Activated CD4-positive, alpha-beta T cell treated with anti-CD3 and anti-CD28 coated beads for 4 hours (primary cell): Measurements from ENCODE around the gene RAE1.

Experiments used
- DNase-seq, 2 donors: peaks; one replicate each; pipeline ENCODE4 v3.0.0-alpha.2; 2020

RAE1 gene

DNA sequence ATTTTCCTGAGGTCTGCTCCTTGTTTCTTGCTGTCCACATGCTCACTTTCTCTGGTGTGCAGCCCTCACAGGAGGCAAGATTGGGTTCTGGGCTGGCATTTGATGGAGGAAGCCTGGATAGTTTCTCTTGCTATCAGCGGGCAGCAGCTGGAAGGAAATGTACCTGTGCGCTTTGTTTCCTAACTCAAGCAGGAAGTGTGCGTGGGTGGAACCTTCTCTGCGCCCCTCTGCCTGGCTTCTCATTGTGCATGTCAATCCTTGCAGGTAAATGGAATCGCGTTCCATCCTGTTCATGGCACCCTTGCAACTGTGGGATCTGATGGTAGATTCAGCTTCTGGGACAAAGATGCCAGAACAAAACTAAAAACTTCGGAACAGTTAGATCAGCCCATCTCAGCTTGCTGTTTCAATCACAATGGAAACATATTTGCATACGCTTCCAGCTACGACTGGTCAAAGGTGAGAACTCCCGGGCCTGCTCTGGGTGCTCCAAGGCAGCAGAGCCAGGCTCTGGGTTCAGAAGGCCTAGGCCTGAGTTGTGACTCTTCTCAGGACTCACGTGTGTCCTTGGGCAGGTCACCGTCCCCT lies 23.4 kb downstream of the RAE1 start:
- no peak for DNase-seq

DNA sequence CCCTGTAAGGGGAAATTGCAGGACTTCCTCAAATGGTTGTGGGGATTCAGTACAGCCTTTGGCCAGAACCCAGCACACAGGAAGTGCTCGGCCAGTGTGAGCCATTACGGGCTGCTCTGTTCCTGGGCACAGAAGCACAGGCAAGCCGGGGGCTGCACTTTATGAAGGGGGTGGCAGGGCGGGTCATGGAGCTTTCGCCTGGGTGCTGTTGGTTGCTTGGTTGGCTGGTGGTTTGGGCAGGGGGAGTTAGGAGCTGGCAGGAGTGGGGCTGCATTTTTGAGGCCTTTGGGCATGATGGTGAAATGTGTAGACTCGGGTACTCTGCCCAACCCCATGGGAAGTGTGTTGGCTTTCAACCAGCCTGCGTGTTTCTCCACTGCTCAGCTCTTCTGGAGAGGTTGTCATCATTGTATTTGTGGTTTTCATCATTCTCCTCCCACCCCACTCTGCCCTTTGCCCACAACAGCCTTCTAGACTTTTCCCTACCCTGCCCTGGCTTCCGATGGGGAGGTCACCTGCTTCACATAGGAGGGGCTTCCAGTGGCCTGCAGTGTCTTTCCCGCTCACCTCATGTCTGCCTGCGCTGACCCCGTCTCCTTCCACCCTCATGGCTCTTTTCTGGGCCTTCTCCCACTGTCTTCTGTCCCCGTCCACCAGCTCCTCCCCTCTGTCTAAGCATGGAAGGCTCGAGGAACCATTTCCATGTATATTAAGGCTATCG lies 24.0 kb downstream of the RAE1 start:
- DNase-seq: no peak

DNA sequence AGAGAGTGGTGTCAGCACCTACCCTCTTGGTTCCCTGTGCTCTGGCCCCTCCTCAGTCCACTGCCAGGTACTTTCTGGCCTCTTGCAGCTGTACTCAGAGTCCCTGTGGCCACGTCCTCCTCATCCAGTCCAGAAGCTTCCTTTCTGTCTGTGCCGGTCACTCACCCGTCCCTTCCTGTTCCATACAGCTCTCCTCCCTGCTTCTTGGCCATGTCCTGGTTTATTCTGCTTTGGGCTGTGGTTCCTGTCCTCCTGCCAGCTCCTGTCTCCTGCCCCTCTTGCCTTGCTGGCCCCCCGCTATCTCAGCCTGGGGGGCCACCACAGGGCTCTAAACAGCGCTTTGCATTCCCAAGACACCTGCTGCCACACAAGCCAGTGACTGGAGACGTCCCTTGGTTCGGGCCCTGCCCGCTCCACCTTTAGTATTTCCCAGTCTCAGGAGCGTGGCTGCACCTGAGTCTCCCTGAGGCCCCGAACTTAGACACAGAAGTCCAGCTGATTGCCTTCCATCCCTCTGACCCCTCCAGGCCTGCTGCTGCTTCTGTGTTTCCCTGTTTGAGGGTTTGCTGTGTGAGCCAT lies 24.7 kb downstream of the RAE1 start:
- DNase-seq: no peak

DNA sequence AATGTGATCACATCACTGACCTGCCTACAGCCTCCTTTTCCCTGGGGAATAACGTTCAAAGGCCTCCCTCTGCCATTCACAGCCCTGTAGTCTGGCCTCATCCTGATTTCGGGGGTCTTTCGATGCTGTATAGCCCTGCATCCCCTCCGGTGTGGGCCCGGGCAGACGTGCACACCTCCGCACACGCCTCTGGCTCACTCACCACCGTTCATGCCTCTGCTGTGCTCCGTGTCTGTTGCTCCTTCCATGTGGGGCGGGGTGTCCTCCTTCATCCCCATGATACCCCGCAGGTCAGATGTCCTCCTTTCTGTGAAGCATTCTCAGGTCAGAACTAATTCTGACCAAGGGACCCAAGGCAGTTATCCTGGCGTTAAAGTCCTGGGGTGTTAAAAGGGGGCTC lies 26.3 kb downstream of the RAE1 start:
- DNase-seq: no peak

DNA sequence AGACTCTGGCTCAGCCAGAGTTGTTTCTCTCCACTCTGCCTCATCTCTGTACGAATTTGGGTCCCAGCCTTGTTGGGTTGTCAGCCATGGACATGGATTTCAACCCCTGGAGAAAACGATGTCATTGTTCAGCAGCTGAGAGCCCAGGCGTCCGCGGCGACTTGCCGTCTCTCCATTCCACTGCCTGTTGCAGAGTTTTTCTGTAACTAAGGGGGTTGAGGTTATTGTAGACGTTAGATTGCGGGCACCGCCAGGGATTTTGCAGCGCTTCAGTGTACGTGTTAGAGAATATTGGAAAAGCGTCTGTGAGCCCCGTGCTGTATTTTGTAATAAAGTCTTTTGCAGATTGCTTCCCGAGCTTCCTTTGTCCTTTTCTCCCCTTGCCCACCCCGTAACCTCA lies 27.1 kb downstream of the RAE1 start:
- DNase-seq: no peak

DNA sequence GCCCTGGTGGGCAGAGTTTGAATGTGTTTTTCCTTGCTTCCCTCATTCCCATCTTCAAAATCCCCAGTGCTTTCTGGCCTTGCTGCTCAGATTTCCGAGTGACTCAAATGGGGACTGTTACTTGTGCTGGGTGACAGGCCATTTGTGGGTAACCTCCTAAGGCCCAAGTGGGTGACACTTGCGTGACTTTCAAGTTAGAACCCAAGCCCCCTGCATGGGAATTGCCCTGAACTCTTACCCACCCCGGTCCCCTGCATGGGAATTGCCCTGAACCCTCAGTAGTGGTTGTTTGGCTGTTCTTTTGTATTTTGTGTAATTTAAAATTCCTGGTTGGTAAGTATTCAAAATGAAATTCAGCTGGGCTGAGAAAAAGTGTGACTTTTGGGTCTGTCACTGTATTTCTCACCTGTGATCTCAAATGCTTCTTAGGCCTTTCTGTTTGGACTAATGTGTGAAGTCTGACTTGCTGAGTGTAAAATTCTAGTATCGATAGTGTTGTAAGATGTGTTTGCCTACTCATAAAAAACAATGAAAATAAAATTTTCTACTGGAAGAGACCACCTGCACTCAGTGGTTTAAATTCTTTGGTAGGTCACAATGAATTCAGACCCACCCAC lies 27.7 kb downstream of the RAE1 start:
- DNase-seq: no peak

DNA sequence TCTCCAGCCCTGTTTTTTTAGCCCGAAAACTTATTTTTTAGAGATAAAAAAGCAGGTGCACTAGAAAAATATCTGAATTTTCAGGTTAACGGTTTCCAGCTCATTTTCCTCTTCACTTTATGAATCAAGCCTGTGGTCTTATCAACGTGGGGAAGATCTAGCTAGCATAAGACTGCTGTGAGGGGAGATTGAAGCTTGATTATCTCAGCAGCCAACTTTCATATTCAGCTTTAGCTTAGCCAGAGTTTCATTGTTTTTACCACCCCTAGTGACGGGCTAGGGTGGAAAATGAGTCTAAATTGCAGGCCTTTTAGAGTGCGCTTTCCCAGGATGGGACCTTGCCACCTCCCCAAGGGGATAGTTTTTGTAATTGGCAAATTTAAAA lies 28.2 kb downstream of the RAE1 start:
- DNase-seq: no peak

DNA sequence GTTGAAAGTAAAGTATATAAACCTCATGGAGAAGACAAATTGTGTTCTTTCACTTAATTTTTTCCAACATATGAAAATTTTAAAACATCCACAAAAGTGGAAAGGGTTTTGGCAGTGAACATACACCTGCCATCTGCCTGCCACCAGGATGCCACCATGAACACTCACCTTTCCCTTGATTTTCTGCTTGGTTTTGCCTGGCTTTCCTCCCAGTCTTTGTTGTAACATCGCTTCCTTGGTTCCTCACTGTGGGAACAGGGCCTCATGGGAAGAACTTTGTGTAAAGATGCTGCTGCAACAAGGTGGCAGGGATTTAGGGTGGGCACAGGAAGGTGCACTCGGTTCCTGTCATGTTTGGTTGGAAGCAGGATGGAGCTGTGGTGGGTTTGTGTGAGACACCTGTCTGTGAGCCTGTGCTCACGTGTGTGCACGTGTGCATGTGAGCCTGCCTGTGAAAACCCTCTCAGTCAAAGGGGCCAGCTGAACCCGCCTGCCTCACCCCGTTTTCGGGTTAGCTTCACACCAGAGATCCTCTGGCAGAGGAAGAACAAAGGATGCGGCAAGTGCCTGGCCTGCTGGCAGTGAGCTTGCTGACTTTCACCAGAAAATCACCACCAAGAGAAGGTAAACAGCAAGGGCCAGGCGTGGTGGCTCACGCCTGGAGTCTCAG lies 29.2 kb downstream of the RAE1 start:
- no peak for DNase-seq

DNA sequence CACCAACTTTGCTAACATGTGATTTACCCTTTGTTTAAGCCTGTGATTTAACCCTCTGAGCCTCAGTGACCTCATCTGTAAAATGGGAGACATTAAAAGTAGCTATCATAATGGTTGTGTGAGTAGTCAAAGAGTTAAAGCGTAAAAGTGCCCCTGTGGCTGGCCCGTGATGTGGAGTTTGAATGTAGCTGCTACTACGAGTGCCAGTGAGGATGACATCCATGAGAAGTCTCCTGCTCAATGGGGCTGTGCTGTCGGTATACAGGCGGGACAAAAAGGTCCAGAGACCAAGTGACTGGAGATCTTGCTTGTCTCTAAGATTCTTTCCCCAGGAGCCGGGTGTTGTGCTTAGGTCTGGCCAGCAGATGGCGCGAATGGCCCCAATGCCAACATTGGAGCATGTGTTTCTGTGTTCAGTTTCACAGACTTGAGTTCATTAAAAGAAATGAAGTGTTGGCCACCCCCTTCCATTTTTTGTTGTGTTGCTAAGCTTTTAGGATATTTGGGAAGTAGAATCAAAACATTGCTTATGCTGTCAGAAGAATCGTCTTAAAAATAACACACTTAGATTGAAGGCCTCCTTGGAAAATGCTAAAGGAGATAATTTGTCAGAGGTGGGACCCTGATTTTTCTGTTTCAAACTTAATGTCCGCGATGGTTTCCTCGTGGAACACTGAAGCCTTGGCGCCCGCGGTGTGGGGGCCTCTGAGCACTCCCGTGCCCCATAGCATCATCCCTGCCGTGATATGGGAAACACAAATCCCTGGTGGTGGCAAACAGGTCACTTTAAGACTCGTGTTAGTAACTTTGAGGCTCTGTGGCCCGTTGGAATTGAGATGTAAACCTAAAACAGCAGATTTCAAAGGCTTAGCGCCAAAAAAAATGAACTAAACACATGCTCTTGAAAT lies 30.8 kb downstream of the RAE1 start:
- peak; percentile 73 to 89 for DNase-seq

DNA sequence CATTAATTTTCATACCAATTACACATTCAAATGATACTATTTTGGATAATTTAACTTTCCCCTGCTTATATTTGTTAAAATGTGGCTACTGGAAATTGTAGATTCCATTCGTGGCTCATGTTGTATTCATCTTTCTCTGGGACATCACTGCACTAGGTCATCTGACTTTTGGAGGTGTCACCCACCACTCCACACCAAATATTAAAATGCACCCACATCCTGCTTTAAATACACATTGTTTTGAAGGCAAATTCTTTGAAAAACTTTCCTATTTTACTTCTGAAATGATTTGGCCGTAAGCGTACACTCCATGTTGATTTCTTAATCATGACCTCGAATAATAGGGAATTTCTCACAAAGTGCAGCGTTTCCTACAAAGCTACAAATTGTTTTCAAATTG lies 31.5 kb downstream of the RAE1 start:
- DNase-seq: no peak

DNA sequence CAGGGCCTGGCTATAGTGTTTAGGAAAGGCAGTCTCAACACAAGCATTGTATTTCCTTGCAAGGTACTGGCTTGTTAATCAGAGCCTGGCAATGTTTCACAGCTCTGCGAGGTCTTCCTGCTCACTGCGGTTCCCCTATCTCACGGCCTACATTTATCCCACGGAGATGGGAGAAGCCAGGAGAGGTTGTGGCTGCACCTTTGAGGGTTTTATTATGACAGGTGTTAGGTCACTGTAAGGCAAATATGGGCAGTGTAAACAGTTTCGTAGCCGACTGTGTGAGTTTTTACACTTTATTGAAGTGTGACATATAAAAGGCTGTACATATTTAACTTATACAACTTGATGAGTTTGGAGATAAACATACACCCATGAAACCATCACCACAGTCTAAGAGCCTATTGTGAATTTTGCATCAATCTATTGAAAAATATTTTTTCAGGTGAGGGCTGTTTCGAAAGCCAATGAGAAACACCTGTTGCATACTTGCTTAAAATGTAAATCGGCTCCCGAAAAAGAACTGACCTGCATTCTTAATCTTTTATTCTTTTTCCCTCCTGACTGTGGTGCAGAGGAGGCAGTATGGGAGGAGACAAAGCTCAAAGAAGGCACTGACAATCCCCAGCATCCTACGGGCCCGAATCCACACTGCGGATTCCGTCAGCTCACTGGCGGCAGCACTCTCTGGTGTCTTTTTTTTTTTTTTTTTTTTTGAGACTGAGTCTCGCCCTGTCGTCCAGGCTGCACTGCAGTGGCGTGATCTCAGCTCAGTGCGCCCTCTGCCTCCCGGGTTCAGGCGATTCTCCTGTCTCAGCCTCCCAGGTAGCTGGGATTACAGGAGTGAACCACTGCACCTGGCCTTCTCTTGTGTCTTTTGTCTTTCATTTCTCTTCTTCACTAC lies 32.6 kb downstream of the RAE1 start:
- DNase-seq: no peak

DNA sequence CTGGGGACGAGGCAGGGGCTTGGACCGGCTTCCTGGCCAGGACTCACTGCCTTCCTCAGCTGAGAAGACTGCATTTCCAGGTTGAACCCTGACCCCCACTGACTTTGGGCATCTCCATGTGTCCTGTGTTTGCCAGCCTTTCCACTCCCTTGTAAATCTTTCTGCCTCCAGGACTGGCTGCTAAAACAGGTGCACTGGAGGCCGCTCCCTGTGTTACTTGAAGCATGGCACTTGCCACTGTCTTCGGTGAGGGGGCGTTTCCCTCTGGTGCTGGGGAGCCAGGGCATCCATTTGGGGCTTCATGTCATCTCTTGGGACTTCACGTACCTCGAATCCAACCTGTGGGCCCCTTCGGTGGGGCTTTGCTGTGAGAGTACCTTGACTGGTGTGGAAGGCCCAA lies 33.4 kb downstream of the RAE1 start:
- DNase-seq: no peak

DNA sequence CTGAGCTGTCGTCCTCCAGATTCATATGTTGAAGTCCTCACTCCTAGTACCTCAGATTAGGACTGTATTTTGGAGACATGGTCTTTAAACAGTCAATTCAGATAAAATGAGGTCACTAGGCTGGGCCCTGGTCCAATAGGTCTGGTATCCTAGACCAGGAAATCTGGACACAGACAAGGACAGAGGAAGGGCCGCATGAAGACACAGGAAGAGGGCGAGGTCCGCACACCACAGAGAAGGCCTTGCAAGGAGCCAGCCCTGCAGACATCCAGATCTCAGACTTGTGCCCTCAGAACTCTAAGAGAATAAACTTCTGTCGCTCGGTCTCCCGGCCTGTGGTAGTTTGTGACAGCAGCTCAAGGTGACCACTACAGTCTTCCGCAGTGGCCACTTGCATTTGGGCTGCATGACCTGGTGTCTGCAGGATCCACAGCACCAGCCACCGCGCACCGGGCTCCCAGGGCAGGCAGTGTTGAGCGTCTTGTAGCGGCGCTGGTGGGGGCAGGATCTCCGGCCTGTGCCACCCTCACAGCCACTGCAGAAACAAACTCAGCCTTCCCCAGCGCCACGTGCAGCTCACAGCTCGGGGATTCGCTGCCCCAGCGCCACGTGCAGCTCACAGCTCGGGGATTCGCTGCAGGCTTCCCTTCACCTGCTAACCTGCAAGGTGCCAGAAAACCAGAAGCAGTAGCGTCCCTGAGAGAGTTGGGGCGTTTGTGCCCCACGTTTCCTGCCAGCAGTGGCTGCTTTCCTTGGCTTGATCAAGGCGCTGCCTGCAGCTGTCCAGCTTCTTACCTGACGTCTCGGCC lies 34.1 kb downstream of the RAE1 start:
- DNase-seq: no peak

DNA sequence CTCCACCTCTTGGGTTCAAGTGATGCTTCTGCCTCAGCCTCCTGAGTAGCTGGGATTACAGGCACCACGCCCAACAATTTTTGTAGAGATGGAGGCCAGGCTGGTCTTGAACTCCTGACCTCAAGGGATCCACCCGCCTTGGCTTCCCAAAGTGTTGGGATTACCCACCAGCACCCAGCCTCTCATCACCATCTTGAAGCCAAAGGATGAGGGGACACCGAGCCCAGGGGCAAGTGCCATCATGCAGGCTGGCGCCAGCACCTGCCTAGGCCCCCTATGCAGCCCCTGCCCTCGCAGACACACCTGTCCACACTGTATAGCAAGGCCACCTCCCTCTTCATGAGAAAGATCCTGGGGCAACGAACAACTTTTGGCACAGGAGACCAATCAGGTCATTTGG lies 34.9 kb downstream of the RAE1 start:
- DNase-seq: no peak

DNA sequence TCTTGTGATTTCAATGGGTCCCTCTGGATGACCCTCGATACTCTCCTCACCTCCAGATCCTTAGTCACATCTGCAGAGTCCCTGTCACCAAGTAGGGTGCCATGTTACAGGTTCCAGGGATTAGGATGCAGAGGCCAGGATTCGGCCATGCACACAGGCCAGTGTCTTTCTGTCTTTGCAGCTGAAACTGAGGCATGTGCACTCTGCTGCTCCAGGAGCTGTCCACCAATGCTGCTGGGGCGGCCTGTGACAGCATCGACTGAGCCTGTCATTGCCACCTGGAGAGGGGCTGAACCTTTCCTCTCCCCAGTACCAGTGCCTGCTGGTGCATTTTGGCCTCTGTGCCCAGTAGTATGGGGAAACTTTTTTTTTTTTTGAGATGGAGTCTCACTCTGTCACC lies 35.7 kb downstream of the RAE1 start:
- no peak for DNase-seq

DNA sequence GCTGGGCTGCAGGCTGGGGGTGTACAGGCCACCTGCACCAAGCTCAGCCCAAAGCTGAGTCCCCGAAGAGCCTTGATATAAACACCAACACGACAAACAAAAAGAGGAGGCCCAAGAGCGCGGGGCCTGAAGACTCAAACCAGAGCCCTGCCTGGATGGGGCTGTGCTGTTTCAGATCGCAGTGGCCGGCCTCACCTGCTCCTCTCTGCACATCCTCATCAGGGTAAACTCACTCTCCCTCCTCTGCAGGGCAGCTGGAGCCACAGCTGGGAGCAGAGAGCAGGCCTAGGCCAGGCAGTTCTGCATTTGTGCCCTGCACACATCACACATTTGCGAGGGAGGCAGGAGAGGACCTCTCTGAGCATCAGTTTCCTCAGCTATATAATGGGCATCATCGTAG lies 36.4 kb downstream of the RAE1 start:
- no peak for DNase-seq

DNA sequence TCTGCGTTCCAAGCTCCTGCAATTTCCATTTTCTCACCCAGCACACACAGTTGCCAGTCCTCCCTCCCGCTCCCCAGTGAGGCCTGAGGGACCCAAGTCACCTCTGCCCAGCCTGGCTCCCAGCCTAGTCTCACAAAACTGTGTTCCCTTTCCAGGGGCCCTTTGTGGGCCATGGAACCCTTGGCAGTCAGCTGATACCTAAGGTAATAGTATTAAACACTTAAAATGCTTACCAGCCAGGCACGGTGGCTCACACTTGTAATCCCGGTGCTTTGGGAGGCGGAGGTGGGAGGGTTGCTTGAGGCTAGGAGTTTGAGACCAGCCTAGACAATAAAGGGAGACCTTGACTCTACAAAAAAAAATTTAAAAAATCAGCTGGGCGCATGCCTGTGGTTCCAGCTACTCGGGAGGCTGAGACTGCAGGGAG lies 36.9 kb downstream of the RAE1 start:
- DNase-seq: no peak

DNA sequence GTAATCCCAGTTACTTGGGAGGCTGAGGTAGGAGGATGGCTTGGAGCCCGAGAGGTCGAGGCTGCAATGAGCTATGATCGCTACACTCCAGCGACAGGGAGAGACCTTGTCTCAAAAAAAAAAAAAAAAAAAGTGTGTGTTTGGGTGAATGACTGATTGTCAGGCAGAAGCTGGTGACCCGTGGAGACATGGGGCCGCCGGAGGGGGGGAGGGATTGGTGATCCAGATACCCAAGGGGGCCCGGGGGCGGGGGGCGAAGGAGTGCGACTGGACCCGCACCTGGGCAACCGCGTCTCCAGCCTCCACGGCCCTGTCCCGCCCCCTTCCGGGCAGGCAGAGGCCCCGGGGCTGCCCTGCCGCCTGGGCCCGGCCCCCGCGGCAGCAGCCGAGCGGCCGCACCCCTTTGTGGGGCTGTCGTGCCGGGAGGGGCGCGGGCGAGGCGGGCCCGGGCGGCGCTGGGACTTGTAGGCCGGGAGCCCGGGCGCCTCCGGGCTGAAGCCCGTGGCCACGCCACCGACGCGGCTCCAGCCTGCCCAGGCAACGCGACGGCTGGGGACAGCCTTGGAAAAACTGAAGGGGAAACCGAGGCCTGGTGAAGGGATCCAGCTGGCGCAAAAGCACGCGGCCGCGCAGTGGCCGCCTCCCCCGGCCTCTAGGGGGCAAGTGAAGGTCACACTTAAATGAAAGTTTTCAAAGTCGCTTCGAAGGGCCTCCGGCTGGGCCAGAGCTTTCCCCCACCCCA lies 38.1 kb downstream of the RAE1 start:
- DNase-seq: peak; percentile 56 to 66

DNA sequence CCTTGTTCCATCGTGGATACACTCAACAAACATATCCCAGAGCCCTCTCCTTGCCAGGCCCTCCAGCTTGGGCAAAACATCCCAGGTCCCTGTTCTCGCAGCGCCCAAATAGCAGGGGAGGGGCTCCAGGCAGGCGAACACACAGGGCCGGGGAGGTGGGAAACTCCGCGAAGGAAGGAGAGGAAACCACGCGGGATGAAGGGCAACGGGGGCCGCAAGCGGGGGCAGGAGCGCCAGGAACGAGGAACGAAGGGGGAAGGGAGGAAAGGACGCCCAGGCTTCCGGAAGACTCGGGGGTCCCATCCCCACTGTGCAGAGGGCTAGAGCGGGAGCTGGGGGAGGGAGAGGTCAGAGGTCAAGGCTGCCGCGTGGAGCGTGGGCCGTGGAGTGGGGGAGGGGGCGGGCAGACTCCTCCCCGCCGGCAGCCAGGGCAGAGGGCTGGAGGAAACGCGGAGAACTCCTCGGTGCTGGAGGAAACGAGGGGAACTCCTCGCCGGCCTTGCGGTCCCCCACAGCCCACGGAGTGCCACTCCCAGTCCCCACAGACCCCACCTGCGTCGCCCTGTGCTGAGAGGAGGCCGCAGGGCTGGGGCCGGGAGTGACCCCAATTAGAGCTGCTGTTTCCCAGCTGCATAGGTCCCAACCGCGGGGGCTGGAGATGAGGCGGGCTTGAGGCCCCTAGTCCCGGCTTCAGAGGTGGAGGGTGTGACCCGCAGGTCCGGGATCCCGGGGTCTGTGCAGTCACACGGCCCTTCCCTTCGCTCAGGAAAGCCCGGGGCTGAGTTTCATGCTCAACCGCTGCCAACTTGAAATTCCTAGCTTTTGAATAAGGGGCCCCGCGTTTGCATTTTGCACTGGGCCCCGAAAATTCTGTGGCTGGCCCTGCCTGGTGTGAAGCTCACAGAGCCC lies 38.9 kb downstream of the RAE1 start:
- peak; percentile 66 to 75 for DNase-seq
